Cerebellar nuclear complex (tissue), 1 donor: ENCODE measurements around the gene CLCN3.
"Not testable (repeated sequence)": the region's sequence is repeated elsewhere in the genome, so short reads cannot be mapped to it uniquely, and the experiment has no call there.

Experiments used
- DNase-seq, 2 experiments: peaks; one replicate each; lab custom pipeline; 2025; lab: John Stamatoyannopoulos, UW

CLCN3 gene

GRCh38 chr4:169707958-169708643 lies 87.7 kb downstream of the CLCN3 start:
- no peak for DNase-seq

- no peak for DNase-seq
Measured at GRCh38 chr4:169715826-169716225, 95.4 kb downstream of the CLCN3 start.

DNA sequence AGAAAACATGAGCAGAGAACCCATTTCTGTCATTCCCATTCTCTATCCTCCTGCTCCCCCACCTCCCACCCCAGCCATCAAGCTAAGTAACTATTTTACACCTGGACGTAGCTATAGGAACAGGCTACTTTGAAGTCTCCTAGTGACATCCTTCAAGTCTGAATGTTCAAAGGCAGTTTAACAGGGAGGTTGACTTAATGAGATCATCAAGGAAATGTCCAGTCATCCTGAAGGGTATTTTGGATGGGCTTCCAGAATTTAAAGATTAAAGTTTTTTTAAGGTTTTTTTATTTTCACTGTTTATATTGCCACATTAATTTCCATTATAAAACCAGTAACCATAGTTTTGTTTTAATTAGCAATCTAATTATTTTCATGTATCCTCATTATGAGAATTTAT lies 96.3 kb downstream of the CLCN3 start:
- no peak for DNase-seq

DNA sequence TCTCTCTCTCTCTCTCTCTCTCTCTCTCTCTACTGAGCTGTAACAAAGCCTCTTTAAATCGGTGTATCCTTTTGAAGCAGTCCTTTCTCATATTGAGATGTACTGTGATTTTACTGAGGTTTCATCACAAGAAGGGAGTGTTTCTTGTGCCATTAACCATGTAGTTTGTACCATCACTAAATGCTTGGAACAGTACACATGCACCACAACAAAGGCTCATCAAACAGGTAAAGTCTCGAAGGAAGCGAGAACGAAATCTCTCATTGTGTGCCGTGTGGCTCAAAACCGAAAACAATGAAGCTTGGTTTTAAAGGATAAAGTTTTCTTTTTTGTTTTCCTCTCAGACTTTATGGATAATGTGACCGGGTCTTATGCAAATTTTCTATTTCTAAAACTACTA lies 100.2 kb downstream of the CLCN3 start:
- no peak for DNase-seq

- DNase-seq = no peak
Measured at GRCh38 chr4:169723207-169723965, 103.0 kb downstream of the CLCN3 start.

GRCh38 chr4:169724260-169724659 lies 103.9 kb downstream of the CLCN3 start:
- no peak for DNase-seq

- DNase-seq = no peak
Measured at GRCh38 chr4:169727616-169728015, 107.2 kb downstream of the CLCN3 start.

- DNase-seq = no peak
Measured at GRCh38 chr4:169730564-169730963, 110.2 kb downstream of the CLCN3 start.

DNA sequence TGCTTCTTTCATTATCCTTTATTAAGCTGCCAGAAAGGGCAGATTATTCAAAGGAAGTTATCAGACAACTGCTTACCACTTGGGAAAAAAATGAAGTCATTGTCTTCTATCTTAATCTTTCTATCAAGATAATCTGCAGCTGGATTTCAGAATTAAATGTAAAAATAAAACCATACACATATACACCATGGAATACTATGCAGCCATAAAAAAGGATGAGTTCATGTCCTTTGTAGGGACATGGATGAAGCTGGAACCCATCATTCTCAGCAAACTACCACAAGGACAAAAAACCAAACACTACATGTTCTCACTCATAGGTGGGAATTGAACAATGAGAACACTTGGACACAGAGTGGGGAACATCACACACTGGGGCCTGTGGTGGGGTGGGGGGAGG lies 118.2 kb downstream of the CLCN3 start:
- not testable (repeated sequence) for DNase-seq

GRCh38 chr4:169741569-169741968 lies 121.2 kb downstream of the CLCN3 start:
- no peak for DNase-seq

GRCh38 chr4:169744601-169745000 lies 124.2 kb downstream of the CLCN3 start:
- DNase-seq = no peak

GRCh38 chr4:169745291-169745690 lies 124.9 kb downstream of the CLCN3 start:
- DNase-seq = no peak

- DNase-seq = no peak
Measured at GRCh38 chr4:169756971-169757574, 136.7 kb downstream of the CLCN3 start.

GRCh38 chr4:169757575-169758184 lies 137.3 kb downstream of the CLCN3 start, which contains the start of gene HPF1:
Gene HPF1 (minus strand): TSS chr4:169757944. CDS start chr4:169757877, 67 bp downstream.
- DNase-seq = peak; percentile 42 to 54

- no peak for DNase-seq
Measured at GRCh38 chr4:169758401-169758962, 138.1 kb downstream of the CLCN3 start.

GRCh38 chr4:169761846-169762245 lies 141.5 kb downstream of the CLCN3 start:
- DNase-seq = no peak

GRCh38 chr4:169765835-169766234 lies 145.5 kb downstream of the CLCN3 start:
- no peak for DNase-seq

- no peak for DNase-seq
Measured at GRCh38 chr4:169766741-169767140, 146.4 kb downstream of the CLCN3 start.

- DNase-seq = no peak
Measured at GRCh38 chr4:169768385-169768784, 148.0 kb downstream of the CLCN3 start.

DNA sequence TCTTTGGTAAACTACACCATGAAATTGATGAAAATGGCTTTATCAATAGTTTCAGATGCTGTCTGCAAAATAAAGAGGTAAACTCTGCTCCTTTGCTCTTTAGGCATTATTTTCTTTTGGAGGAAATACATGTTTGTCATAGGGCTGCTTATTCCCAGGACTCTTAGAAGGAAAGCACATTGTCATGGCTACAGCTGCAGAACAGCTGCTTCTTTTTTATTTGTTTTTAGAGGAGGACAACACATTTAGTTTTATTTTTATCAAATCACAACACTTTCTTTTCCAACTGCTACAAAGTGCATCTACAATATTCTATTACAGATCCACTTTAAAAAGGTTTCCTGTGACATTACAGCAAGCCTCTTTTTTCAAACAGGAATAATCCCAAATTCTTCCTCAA lies 150.0 kb downstream of the CLCN3 start:
- no peak for DNase-seq

DNA sequence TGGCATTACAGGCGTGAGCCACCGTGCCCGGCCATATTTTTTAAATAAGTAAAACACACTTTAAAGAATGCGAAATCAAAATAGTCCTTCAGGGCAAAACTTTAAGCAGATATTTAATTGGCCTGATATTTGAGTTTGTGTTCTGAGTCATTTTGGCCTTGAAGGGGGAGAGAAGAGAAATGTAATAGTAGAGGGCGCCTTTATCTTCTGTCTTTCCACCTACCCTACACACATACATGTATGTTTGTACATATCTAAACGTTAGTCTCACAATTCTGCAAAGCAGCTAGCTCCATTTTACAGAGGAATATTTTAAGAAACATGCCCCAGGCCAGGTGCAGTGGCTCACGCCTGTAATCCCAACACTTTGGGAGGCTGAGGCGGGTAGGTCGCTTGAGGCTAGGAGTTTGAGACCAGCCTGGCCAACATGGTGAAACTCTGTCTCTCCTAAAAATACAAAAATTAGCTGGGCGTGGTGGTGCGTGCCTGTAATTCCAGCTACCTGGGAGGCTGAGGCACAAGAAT lies 151.2 kb downstream of the CLCN3 start:
- not testable (repeated sequence) for DNase-seq
